Kidney (tissue), 14 donors: ENCODE measurements around the gene HSP90AA1. TPM values are rescaled to one million over a fixed set of nuclear protein-coding genes. Genes with fewer than 3 reads are reported as not detected.
"Not testable (repeated sequence)": the region's sequence is repeated elsewhere in the genome, so short reads cannot be mapped to it uniquely, and the experiment has no call there.

Source experiments
- DNase-seq, 5 donors: peaks; one replicate each; pipeline ENCODE4 v3.0.0-alpha.2; 2013 to 2020
- FAIRE-seq: peaks from 2 replicates; lab custom pipeline; 2012; peaks lifted over from hg19 to GRCh38; lab: Jason Lieb, UNC
- H3K27ac ChIP-seq, 2 donors: one replicate each; pipeline ENCODE4 v1.7.0; 2013; ENCODE audit warnings: low read depth in 2 of 2, low read length in 2 of 2, inconsistent platforms in 1 of 2
- H3K27me3 ChIP-seq: one replicate; pipeline ENCODE4 v1.7.1; 2013; ENCODE audit warnings: low read length, inconsistent platforms; ENCODE audit not compliant: control insufficient read depth, insufficient read depth
- H3K36me3 ChIP-seq, 3 donors: one replicate each; pipeline versions ENCODE4 v1.7.0 to v1.7.1; 2013; ENCODE audit warnings: low read length in 3 of 3, control low read depth in 1 of 3, inconsistent platforms in 1 of 3; ENCODE audit not compliant: insufficient read depth in 3 of 3, control insufficient read depth in 2 of 3
- H3K4me1 ChIP-seq, 3 donors: one replicate each; pipeline versions ENCODE4 v1.7.0 to v1.7.1; 2013; ENCODE audit warnings: low read length in 3 of 3, inconsistent platforms in 1 of 3, low read depth in 1 of 3; ENCODE audit not compliant: control insufficient read depth in 2 of 3, insufficient read depth in 2 of 3
- H3K4me3 ChIP-seq, 3 donors: one replicate each; pipeline versions ENCODE4 v1.7.0 to v1.8.1; 2013; ENCODE audit warnings: low read length in 3 of 3, control low read depth in 1 of 3, inconsistent platforms in 1 of 3
- H3K9ac ChIP-seq, 3 donors: one replicate each; pipeline versions ENCODE4 v1.7.0 to v1.7.1; 2013; ENCODE audit warnings: low read length in 3 of 3, control low read depth in 1 of 3, inconsistent platforms in 1 of 3
- H3K9me3 ChIP-seq, 3 donors: one replicate each; pipeline versions ENCODE4 v1.7.0 to v1.7.1; 2013; ENCODE audit warnings: low read length in 3 of 3, control low read depth in 1 of 3, inconsistent platforms in 1 of 3; ENCODE audit not compliant: control insufficient read depth in 2 of 3, insufficient read depth in 1 of 3
- CTCF ChIP-seq: IDR thresholded peaks from 3 replicates; pipeline ENCODE4 v1.5.1; 2012; ENCODE audit warnings: mild to moderate bottlenecking, moderate library complexity, borderline replicate concordance; ENCODE audit not compliant: insufficient read depth; ENCODE audit errors: extremely low read depth
- intact Hi-C: fragments of 100-400 bp; cut with DNase I; formaldehyde crosslinking; loops from one replicate; pipeline ENCODE4 v1.11.1; 2022
- polyA plus RNA-seq: library from polyadenylated mRNA; stranded (reverse); fragments of 350-450 nt; fragmentation: Illumina TruSeq; extraction: RNeasy Lipid Tissue Mini Kit (QIAGEN cat#74804); gene quantifications from one replicate; pipeline ENCODE4 v1.2.3, GENCODE V29; 2014; ENCODE audit warnings: low read depth, low replicate concordance; ENCODE audit not compliant: insufficient read depth
- total RNA-seq: library from RNA; stranded (reverse); fragmentation: NEBNext Ultra II Directional; extraction: Animal tissue kit (Norgen Biotek cat#: 25700); gene quantifications from one replicate; pipeline ENCODE4 v1.2.1, GENCODE V29; 2021
- donor health status: control.
- donor health status: control.
- donor health status: control.
- donor health status: control.
- donor health status: control.
- donor health status: DM: yes; HTN: yes; CAD: no.
- donor health status: Normal renal cell carcinoma (clear cell type).

Gene HSP90AA1
- total and polyA plus RNA-seq, 2 donors from 2014 or later: 409 to 455 TPM

- no peaks in the 10 kb centered on the region for H3K27me3 ChIP-seq
- H3K27ac ChIP-seq: no peak overlapping the region
- no peak overlapping the region for H3K9ac ChIP-seq
- no peaks in the 10 kb centered on the region for H3K9me3 ChIP-seq
- no peak for TF ChIP-seq CTCF
- H3K36me3 ChIP-seq: no peaks in the 10 kb centered on the region
- intact Hi-C loops: no loop called here
- DNase-seq (no peak), FAIRE-seq (no peak)
- H3K4me1 ChIP-seq: no peaks in the 10 kb centered on the region
- H3K4me3 ChIP-seq: no peak overlapping the region
These were observed 29.7 kb upstream of the HSP90AA1 start for GRCh38 chr14:102116361-102117180.

- no peaks in the 10 kb centered on the region for H3K9me3 ChIP-seq
- intact Hi-C loops: no loop called here
- TF ChIP-seq CTCF: no peak
- no peak overlapping the region for H3K27ac ChIP-seq
- FAIRE-seq: no peak
- H3K4me1 ChIP-seq: no peaks in the 10 kb centered on the region
- H3K4me3 ChIP-seq: no peak overlapping the region
- no peak overlapping the region for H3K9ac ChIP-seq
- no peaks in the 10 kb centered on the region for H3K36me3 ChIP-seq
- peak in 1 of 5 donors; percentile 15 for DNase-seq
- H3K27me3 ChIP-seq: no peaks in the 10 kb centered on the region
These were observed 24.3 kb upstream of the HSP90AA1 start for GRCh38 chr14:102111101-102111500.

- H3K4me1 ChIP-seq, DNase-seq, H3K27me3 ChIP-seq, intact Hi-C loops, FAIRE-seq, H3K4me3 ChIP-seq, H3K36me3 ChIP-seq, H3K27ac ChIP-seq, H3K9ac ChIP-seq, H3K9me3 ChIP-seq: not testable (repeated sequence)
These were observed 22.5 kb upstream of the HSP90AA1 start for GRCh38 chr14:102109332-102109731.

GRCh38 chr14:102105369-102105768, 18.5 kb upstream of the HSP90AA1 start:
- FAIRE-seq (no peak), DNase-seq (no peak)
- Histone ChIP-seq H3K4me1 (no peaks in the 10 kb centered on the region), H3K9me3 (no peaks in the 10 kb centered on the region), H3K4me3 (no peak overlapping the region), H3K27me3 (no peaks in the 10 kb centered on the region), H3K36me3 (no peaks in the 10 kb centered on the region), H3K27ac (no peak overlapping the region), H3K9ac (no peak overlapping the region)
- TF ChIP-seq CTCF: no peak
- intact Hi-C loops: no loop called here
